Fibroblast of lung (primary cell): ENCODE measurements around the gene VTI1A. TPM values are rescaled to one million over a fixed set of nuclear protein-coding genes. Genes with fewer than 3 reads are reported as not detected.
"Not testable (repeated sequence)": the region's sequence is repeated elsewhere in the genome, so short reads cannot be mapped to it uniquely, and the experiment has no call there.

ENCODE experiments used
- DNase-seq, 2 donors: peaks; one replicate each; pipeline versions ENCODE4 v3.0.0 to v3.0.0-alpha.2; 2010; ENCODE audit warnings: low read depth in 2 of 2
- H2AFZ ChIP-seq: 2 replicates; pipeline ENCODE4 v1.5.1; 2012; ENCODE audit warnings: low read length, control low read depth, inconsistent platforms
- H3K27ac ChIP-seq: 2 replicates; pipeline ENCODE4 v1.5.1; 2011; ENCODE audit warnings: low read length, control low read depth; ENCODE audit not compliant: insufficient read depth
- H3K27me3 ChIP-seq: 2 replicates; pipeline ENCODE4 v1.5.1; 2011; ENCODE audit warnings: mild to moderate bottlenecking, low read length; ENCODE audit not compliant: control insufficient read depth, insufficient read depth
- H3K36me3 ChIP-seq: 2 replicates; pipeline ENCODE4 v1.5.1; 2011; ENCODE audit warnings: low read length; ENCODE audit not compliant: control insufficient read depth, insufficient read depth
- H3K4me1 ChIP-seq: 2 replicates; pipeline ENCODE4 v1.5.1; 2011; ENCODE audit warnings: low read length; ENCODE audit not compliant: control insufficient read depth, insufficient read depth; ENCODE audit errors: extremely low read depth
- H3K4me2 ChIP-seq: 2 replicates; pipeline ENCODE4 v1.5.1; 2011; ENCODE audit warnings: low read length, control low read depth; ENCODE audit not compliant: insufficient read depth; ENCODE audit errors: extremely low read depth
- H3K4me3 ChIP-seq, 4 experiments: fragments of 200-600 bp in 1 of 4; sonication (generic) in 1 of 4; replicated peaks in 1 of 4; 2 replicates each; pipeline ENCODE4 v1.5.1; 2011 to 2016; ENCODE audit warnings: low read length in 4 of 4, low read depth in 3 of 4, mild to moderate bottlenecking in 3 of 4, control low read depth in 2 of 4, inconsistent platforms in 1 of 4, mixed read lengths in 1 of 4; ENCODE audit not compliant: insufficient read depth in 1 of 4; ENCODE audit errors: control extremely low read depth in 1 of 4
- H3K79me2 ChIP-seq: 2 replicates; pipeline ENCODE4 v1.5.1; 2012; ENCODE audit warnings: mild to moderate bottlenecking, low read length, inconsistent platforms; ENCODE audit not compliant: control insufficient read depth, insufficient read depth
- H3K9ac ChIP-seq: 2 replicates; pipeline ENCODE4 v1.5.1; 2011; ENCODE audit warnings: mild to moderate bottlenecking, low read length, control low read depth; ENCODE audit not compliant: insufficient read depth
- H3K9me3 ChIP-seq: 2 replicates; pipeline ENCODE4 v1.5.1; 2012; ENCODE audit warnings: low read depth, low read length; ENCODE audit not compliant: control insufficient read depth, insufficient read depth
- H4K20me1 ChIP-seq: 2 replicates; pipeline ENCODE4 v1.5.1; 2011; ENCODE audit warnings: low read length; ENCODE audit not compliant: control insufficient read depth, insufficient read depth; ENCODE audit errors: extremely low read depth
- CTCF ChIP-seq, 2 donors: IDR thresholded peaks in 1 of 2; conservative IDR thresholded peaks in 1 of 2; 1 replicate in 1 of 2; 2 replicates in 1 of 2; pipeline ENCODE4 v1.5.1; 2011 to 2012; ENCODE audit warnings: low read length in 2 of 2, control low read depth in 1 of 2, inconsistent platforms in 1 of 2, low read depth in 1 of 2, mild to moderate bottlenecking in 1 of 2
- EZH2 ChIP-seq: IDR thresholded peaks from 2 replicates; pipeline ENCODE4 v1.5.1; 2012; ENCODE audit warnings: low read length, control low read depth, mild to moderate bottlenecking; ENCODE audit errors: missing control alignments
- polyA plus RNA-seq, 2 donors: library from polyadenylated mRNA; depleted of rRNA in 1 of 2; stranded (reverse) in 1 of 2; unstranded in 1 of 2; fragments of >200 nt; gene quantifications; 2 replicates each; pipeline ENCODE4 v1.2.1, GENCODE V29; 2011 to 2012; ENCODE audit warnings: missing spikeins in 1 of 2
- total RNA-seq: library from RNA; depleted of rRNA; stranded (reverse); fragments of >200 nt; gene quantifications from 2 replicates; pipeline ENCODE4 v1.2.1, GENCODE V29; 2014

The VTI1A gene
- total and polyA plus RNA-seq, 2 donors (not counting 1 experiment from before 2014, with no cell fraction given): 19.1 to 30.9 TPM

- Histone ChIP-seq H3K79me2 (no peaks in the 10 kb centered on the region), H3K9ac (no peak overlapping the region), H3K9me3 (no peaks in the 10 kb centered on the region)
These were observed 412.8 kb downstream of the VTI1A start for GRCh38 chr10:112859793-112860192.

GRCh38 chr10:112863461-112863860 is 416.4 kb downstream of the VTI1A start:
- H3K4me1 ChIP-seq, H3K9ac ChIP-seq, H4K20me1 ChIP-seq, H3K9me3 ChIP-seq, DNase-seq, H3K4me2 ChIP-seq, H3K27me3 ChIP-seq, H3K4me3 ChIP-seq, H3K27ac ChIP-seq, H3K36me3 ChIP-seq, H3K79me2 ChIP-seq, H2AFZ ChIP-seq: not testable (repeated sequence)

More at GRCh38 chr10:112859793-112860192, 412.8 kb downstream of the VTI1A start:
- Histone ChIP-seq H3K4me1 (no peaks in the 10 kb centered on the region), H3K4me3 (no peak overlapping the region), H3K27ac (no peak overlapping the region), H3K27me3 (no peaks in the 10 kb centered on the region), H3K36me3 (no peaks in the 10 kb centered on the region), H3K4me2 (no peak overlapping the region), H2AFZ (no peak overlapping the region), H4K20me1 (no peaks in the 10 kb centered on the region)
- TF ChIP-seq CTCF (conservative IDR thresholded peaks at IDR 0.05 in 1 of 2, IDR thresholded peaks at IDR 0.05 in 1 of 2; ENCODE audit: low read depth in 1 of 2, low read length in 2 of 2): no peak
- no peak for TF ChIP-seq EZH2
- DNase-seq: no peak

Other genes starting within 250 kb of the VTI1A start
- gene TECTB, start 163.8 kb upstream of the VTI1A start, total RNA-seq: not detected in 2 replicates
- not detected in 2 replicates for gene TECTB, start 163.8 kb upstream of the VTI1A start, polyA plus RNA-seq
- 1.7 and 4.6 TPM in 2 replicates for gene ACSL5, start 73.1 kb upstream of the VTI1A start, total RNA-seq
- gene ACSL5, start 73.1 kb upstream of the VTI1A start, polyA plus RNA-seq: 2.3 and 6.6 TPM in 2 replicates
- gene ZDHHC6, start 301 bp upstream of the VTI1A start, total RNA-seq: 28.0 and 29.9 TPM in 2 replicates
- 34.8 and 37.8 TPM in 2 replicates for gene ZDHHC6, start 301 bp upstream of the VTI1A start, polyA plus RNA-seq